Measurements from ENCODE around the gene IPO4.

DNA sequence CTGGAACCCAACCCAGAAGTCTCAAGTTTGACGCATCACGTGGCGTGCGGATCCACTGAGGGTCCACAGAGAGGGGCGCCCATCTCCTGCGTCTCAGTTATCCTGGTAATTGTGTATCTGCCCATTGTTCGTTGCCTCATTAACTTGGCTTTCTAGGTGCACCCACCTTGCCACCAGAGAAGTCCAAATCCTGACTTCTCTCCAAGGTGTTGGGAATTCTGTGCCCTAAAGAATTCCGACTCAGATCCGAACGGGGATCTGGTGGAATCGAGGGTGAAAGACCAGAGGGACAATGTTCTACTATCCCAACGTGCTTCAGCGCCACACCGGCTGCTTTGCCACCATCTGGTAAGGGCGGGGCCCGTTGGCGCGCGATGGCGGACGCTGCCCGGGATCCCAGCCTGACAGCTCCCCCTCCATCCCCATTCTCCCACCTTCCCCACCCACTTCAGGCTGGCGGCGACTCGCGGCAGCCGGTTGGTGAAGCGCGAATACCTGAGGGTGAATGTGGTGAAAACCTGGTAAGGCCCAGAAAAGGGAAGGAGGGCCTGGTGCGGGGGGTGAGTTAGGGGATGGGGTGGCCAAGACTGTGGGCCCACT, 16.3 kb downstream of the IPO4 start:
- TF ChIP-seq POLR2A (IDR thresholded peaks at IDR 0.05) = no peak
- TF ChIP-seq, protein P1, sequence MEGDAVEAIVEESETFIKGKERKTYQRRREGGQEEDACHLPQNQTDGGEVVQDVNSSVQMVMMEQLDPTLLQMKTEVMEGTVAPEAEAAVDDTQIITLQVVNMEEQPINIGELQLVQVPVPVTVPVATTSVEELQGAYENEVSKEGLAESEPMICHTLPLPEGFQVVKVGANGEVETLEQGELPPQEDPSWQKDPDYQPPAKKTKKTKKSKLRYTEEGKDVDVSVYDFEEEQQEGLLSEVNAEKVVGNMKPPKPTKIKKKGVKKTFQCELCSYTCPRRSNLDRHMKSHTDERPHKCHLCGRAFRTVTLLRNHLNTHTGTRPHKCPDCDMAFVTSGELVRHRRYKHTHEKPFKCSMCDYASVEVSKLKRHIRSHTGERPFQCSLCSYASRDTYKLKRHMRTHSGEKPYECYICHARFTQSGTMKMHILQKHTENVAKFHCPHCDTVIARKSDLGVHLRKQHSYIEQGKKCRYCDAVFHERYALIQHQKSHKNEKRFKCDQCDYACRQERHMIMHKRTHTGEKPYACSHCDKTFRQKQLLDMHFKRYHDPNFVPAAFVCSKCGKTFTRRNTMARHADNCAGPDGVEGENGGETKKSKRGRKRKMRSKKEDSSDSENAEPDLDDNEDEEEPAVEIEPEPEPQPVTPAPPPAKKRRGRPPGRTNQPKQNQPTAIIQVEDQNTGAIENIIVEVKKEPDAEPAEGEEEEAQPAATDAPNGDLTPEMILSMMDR (IDR thresholded peaks at IDR 0.05) = no peak
